Stimulated activated CD4-positive, alpha-beta T cell treated with anti-CD3 and anti-CD28 coated beads, Interleukin-1b, Interleukin-23, amount 100 ng/mL, for 4 hours (primary cell): ENCODE results near the gene CD81.
A peak's percentile ranks its signal among the peaks of the same experiment; 100 is the strongest.

Source experiments
- DNase-seq, 2 donors: peaks; one replicate each; pipeline ENCODE4 v3.0.0-alpha.2; 2020; ENCODE audit warnings: low read depth in 2 of 2

CD81 gene

GRCh38 chr11:2375964-2376551, 1.1 kb upstream of the CD81 start:
- no peak for DNase-seq

- peak; percentile 62 to 69 for DNase-seq
Measured at GRCh38 chr11:2377511-2378443, 667 bp downstream of the CD81 start.

DNA sequence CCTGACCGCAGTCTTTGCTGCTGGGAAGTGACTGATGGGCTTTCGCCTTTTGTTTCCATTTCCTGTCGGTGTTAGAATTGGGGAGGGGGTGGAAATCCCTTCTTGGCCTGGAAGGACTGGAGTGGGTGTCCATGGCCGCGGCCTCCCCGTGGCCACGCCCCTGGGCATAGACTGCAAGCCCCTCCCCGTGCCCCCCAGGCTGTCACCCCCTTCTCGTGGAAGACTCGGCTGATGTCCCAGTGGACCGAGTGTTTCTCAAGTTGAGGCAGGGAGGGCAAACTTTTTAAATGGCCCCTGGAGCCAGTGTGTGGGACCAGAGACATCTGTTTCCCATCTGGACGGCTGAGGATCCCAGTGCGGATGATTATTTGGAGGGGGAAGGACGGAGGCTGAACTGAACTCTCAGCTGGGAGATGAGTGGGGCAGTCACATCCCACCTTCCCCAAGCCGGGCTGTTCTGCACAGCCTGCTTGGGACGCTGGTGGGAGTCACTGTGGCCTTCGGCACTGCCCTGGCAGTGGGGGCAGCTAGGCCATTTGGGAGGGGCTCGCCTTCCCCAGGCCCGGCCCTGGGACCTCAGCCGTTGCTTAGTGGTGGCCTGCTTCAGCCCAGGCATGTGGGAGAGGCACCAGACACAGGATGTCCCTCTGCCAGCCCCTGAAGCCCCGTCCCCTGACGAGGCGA, 1.6 kb downstream of the CD81 start:
- no peak for DNase-seq

DNA sequence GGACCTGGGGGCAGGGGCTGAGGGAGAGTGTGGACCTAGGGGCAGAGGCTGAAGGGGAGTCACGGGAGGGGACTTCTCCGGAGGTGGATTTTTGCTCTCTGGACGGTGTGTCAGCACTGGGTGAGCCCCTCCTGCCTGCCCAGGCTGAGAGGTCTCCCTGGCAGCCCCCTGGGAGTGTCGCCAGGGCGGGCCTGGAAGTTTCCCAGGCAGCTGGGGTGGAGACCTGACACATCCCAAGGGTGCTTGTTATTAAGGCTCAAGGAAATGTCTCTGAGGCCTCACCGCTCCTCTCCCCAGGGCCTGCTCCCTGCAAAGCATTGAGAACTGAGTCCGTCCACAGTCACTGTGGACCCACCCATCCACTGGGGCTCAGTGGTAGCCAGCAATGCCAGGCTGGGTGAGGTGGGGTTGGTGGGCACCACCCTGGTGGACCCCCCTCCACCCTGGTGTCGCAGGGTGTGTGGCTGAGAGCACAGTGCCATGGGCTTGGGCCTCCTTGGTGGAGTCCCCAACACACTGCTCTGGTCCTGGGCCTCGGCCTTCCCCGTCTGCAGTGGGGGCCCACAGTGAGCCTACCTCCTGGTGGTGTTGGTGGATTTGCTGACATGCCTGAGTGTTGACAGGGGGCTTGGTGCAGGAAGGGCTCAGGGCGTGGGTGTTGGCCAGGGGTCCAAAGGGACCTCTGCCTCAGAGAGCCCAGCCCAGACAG, 2.5 kb downstream of the CD81 start:
- DNase-seq, result no peak

DNA sequence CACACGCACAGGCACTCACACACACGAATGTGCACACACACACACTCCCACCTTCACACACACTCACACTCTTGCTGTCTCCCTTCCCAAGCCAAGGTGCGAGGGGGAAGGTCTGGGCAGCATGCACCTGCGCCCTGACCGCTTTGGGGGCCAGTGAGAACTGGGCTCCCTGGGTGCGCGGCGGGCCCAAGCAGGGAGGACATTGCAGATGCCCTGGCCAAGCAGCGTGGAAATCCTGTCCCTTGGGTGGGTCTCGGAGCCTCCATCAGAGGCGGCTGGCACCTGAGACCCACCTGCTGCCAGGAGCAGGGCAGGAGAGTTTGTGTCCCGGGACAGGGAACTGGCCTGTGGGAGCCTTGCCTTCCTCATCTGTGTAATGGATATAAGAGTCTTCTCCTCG, 3.3 kb downstream of the CD81 start:
- no peak for DNase-seq

DNA sequence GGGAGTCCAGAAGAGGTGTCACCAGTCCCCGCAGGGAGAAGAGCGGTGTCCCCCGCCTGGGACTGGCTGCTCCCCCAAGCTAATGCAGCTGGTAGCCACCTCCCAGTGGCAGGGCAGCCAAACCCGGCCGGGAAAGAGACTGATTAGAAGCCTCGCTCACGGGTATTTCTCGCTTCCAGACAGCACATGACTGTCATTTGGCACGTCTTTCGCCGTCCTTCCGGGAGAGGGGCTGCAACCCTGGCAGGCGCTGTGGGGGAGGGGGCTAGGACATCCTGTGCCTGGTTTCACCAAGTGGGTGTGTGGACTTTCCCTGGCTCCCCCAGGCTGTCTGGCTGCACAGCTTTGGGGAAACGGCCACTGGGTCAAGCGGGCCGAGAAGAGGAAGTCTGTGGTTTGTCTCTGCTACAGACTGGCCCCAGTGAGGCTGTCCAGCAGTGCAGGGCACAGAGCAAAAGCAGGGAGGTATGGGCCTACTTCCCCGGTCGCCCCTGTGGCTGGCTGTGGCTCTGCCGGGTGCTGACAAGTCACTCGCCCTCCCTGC, 3.8 kb downstream of the CD81 start:
- no peak for DNase-seq

GRCh38 chr11:2381494-2382128, 4.5 kb downstream of the CD81 start:
- no peak for DNase-seq

DNA sequence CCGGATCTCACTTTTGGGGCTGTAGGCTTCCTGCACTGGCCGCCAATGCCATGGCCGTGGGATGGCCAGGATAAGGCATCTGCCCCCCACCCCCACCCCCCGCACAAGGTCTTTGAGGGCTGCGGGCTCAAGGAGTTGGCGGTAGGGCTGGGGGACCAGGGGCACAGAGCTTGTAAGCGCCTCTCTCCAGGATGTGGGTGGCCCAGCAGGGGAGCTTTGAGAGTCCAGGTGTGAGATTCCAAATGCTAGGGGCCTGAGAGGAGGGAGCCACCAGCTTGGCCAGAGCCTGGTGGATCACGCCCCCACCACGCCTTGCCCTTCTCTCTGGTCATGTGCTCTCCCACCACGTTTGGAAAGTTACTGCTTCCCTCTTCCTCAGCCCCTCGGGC, 5.0 kb downstream of the CD81 start:
- DNase-seq, result no peak

DNA sequence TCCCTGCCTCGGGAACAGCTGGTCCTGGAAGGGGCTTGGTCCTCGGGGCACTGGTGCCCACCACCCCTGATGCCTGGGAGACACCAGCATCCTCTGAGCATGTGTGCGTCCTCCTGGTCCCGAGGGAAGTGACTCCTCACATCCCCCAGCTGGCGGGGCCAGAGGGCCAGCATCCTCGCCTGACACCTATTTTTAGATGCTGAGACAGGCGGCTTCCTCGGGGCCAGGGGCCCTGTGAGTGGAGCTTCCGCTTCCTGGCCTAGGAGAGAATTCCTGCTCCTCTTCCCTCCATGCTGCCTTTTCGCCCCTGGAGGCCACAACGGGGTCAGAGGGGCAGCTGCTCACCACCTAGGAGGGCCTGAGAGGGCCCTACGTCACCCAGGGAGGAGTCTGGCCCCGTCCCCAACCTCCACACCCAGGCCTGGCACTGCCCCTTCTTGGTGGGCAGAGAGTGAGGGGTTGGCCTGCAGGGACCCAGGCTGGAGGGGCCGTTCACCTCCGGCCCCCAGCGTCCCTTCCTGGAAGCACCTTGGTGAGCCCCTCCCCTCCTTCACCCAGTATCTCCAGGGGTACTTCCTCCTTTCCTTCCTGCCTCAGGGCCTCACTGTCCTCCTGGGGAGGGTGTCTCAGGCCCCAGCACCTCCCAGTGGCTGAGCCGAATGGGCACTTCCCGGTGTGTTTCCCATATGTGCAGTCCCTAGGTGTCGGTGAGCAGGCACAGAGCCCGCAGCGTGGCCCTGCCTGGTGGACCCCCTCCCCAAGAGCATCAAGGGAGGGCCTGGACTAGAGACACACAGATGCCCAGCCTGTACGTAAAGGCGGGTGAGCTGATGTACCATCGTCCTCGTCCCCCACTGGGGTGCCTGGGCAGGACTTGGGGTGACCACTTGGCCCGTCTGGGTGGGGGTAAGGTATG, 6.1 kb downstream of the CD81 start:
- no peak for DNase-seq

- DNase-seq, result no peak
Measured at GRCh38 chr11:2383852-2384804, 7.0 kb downstream of the CD81 start.

DNA sequence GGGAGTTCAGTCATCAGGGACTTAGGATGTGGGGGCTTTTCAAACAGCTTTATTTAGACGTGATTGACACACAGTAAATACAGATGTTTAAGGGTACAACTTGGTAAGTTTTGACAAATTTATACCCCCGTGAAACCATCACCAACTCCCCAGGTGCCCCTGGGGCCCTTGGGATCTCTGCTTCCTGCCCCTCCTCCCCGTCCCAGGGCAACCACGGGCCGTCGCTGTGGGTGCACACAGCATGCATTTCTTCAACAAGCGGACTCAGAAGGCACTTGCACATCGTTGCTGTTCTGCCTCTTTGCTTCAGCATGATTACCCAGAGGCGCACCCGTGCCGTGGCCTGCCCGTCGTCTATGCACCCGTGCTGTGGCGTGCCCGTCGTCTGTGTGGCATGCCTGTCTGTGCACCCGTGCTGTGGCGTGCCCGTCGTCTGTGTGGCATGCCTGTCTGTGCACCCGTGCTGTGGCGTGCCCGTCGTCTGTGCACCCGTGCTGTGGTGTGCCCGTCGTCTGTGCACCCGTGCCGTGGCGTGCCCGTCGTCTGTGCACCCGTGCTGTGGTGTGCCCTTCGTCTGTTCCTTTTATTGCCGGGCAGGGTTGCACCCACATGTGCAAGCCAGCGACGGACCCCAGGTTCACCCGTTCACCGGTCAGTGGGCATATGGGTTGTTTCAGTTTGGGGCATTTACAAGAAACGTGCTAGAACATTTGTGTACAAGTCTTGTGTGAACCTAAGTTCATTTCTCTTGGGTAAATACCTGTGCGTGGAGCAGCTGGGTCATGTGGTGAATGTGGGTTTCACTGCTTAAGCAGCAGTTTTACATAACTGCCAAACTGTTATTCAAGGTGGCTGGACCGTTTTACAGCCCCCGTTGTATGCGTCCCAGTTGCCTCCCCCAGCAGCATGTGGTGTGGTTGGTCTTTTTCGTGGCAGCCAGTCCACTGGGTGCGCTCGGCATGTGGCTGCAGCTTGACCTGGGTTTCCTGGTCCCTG, 8.3 kb downstream of the CD81 start:
- DNase-seq, result no peak

DNA sequence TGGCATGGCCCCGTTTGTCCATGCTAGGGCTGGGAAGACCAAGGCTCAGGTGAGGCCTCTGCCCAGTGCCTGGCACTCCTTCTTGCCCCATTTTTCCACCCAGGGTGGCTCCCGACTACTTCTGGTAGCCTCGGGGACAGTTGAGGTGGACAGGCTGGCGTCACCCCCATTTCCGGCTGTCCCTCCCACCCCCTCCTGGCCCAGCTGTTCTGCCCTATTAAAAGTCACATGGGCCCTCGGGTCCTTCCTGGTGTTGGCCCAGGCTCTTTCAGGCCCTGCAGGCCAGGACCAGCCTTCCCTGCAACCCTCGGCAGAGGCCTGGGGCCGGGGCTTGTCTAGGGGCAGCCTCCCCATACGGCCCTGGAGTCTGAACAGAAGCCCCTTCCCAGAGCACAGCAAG, 9.5 kb downstream of the CD81 start:
- no peak for DNase-seq

GRCh38 chr11:2387266-2387987, 10.3 kb downstream of the CD81 start:
- no peak for DNase-seq

DNA sequence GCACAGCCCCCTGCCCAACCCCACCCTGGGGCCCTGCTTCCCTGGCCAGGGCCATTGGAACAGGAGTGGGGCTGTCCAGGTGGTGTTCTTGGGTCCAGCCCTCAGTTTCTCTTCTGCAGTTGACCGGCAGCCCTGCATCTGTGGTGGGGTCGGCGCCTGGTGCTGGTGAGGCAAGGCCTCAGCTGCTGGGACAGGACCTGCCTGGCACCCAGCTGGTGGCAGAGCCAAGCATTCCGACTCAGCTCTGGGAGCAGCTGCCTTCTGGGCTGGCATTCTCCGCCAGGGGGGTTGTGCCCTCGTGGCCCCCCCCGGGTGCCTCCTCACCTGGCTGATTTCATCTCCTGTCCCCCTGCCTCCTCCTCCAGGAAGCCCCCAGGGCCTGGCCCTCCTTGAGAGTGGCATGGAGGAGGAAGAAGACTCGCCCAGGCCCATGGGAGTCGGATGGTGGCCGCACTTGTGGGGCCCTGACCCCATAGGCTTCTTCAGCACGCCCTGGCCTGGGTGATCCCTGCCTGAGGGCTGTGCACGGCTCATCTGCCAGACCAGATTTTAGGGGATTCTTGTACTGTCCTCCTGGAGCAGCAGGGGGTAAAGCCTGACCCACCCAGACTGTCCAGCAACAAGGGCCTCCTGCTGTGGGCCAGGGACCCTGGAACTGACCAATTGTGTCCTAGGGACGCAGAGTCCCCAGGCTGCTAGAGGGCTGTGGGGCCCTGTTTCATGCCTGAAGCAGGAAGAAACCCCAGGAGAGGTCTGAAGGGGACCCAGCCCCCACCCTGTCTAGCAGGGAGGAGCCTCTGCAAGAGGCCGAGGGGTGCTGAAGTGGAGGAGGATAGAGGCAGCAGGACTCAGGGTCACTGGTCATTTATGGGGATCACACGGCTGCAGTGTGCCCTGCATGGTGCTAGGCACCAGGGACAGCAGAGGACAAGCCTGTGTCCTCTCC, 11.6 kb downstream of the CD81 start:
- no peak for DNase-seq

GRCh38 chr11:2389377-2390026, 12.4 kb downstream of the CD81 start:
- no peak for DNase-seq
